GM12878 (cell line): ENCODE data around the gene ADAM10. TPM values are rescaled to one million over a fixed set of nuclear protein-coding genes. Genes with fewer than 3 reads are reported as not detected.
A peak's percentile ranks its signal among the peaks of the same experiment; 100 is the strongest.

Experiments
- ATAC-seq: fragments of 200-7000 bp; cut with Tn5 transposase; 3 replicates; pipeline ENCODE4 v1.9.1; 2020; ENCODE audit warnings: mild to moderate bottlenecking, moderate library complexity
- BruUV-seq: library from RNA; stranded (reverse); fragments of 400-500 nt; replicated peaks from 2 replicates; lab custom pipeline; 2021; lab: Mats Ljungman, UMichigan
- CTCF ChIA-PET: fragments of 300-600 bp; sonication (Branson Sonifier 250); formaldehyde crosslinking; extraction: SDS; loops from one replicate; lab custom pipeline; 2021; ENCODE audit warnings: inconsistent platforms; lab: Yijun Ruan, JAX
- POLR2A ChIA-PET: fragments of 350-600 bp; formaldehyde crosslinking; extraction: SDS; loops from one replicate; lab custom pipeline; 2021; ENCODE audit warnings: inconsistent platforms; lab: Charles Lee
- RAD21 ChIA-PET: fragments of 300-600 bp; sonication (Branson Sonifier 250); formaldehyde crosslinking; loops from one replicate; lab custom pipeline; 2023; ENCODE audit warnings: antibody characterized with exemption; ENCODE audit not compliant: unreplicated experiment; lab: Charles Lee
- SMC1A ChIA-PET: fragments of 300-600 bp; sonication (Branson Sonifier 250); formaldehyde crosslinking; loops from one replicate; lab custom pipeline; 2023; ENCODE audit not compliant: unreplicated experiment, uncharacterized antibody; lab: Charles Lee
- DNase-seq: peaks from one replicate; pipeline ENCODE4 v3.0.0-alpha.2; 2011; ENCODE audit warnings: low read depth, low spot score
- FAIRE-seq: peaks from 3 replicates; lab custom pipeline; 2011; peaks lifted over from hg19 to GRCh38; lab: Jason Lieb, UNC
- H2AFZ ChIP-seq: 2 replicates; pipeline ENCODE4 v1.6.0; 2011; ENCODE audit warnings: low read depth, low read length, control low read depth; ENCODE audit not compliant: control insufficient read depth
- H3K27ac ChIP-seq: 2 replicates; pipeline ENCODE4 v1.5.1; 2011; ENCODE audit warnings: control low read depth; ENCODE audit not compliant: control insufficient read depth, insufficient read depth
- H3K27me3 ChIP-seq, 2 experiments: replicated peaks in 1 of 2; 2 replicates each; pipeline versions ENCODE4 v1.6.0 to v1.6.1; 2011; ENCODE audit warnings: low read length in 1 of 2; ENCODE audit not compliant: control insufficient read depth in 2 of 2, insufficient read depth in 2 of 2
- H3K36me3 ChIP-seq, 2 experiments: 2 replicates each; pipeline ENCODE4 v1.5.1; 2011; ENCODE audit warnings: low read length in 1 of 2; ENCODE audit not compliant: control insufficient read depth in 2 of 2, insufficient read depth in 2 of 2
- H3K4me1 ChIP-seq: 2 replicates; pipeline ENCODE4 v1.6.1; 2011; ENCODE audit warnings: mild to moderate bottlenecking, low read length, moderate library complexity, mixed read lengths; ENCODE audit not compliant: control insufficient read depth, insufficient read depth
- H3K4me2 ChIP-seq: 2 replicates; pipeline ENCODE4 v1.6.0; 2011; ENCODE audit warnings: control low read depth; ENCODE audit not compliant: control insufficient read depth, insufficient read depth
- H3K4me3 ChIP-seq: fragments of 200-600 bp; sonication (generic); 2 replicates; pipeline ENCODE4 v1.5.1; 2016
- H3K79me2 ChIP-seq: 2 replicates; pipeline ENCODE4 v1.6.0; 2011; ENCODE audit warnings: low read length; ENCODE audit not compliant: control insufficient read depth, insufficient read depth
- H3K9ac ChIP-seq: 2 replicates; pipeline ENCODE4 v1.8.0; 2011; ENCODE audit warnings: low read length, control low read depth, mixed read lengths; ENCODE audit not compliant: control insufficient read depth, insufficient read depth
- H3K9me3 ChIP-seq: replicated peaks from 3 replicates; pipeline ENCODE4 v1.5.1; 2011; ENCODE audit warnings: mild to moderate bottlenecking, low read length; ENCODE audit not compliant: control insufficient read depth, insufficient read depth
- H4K20me1 ChIP-seq: 2 replicates; pipeline ENCODE4 v1.6.0; 2011; ENCODE audit not compliant: control insufficient read depth, insufficient read depth
- E2F8 ChIP-seq: fragments of 450-650 bp; IDR thresholded peaks from 2 replicates; pipeline ENCODE4 v1.6.1; 2018; ENCODE audit warnings: mild to moderate bottlenecking, low read depth, moderate library complexity; ENCODE audit not compliant: partially characterized antibody
- IKZF1 ChIP-seq: fragments of 450-650 bp; conservative IDR thresholded peaks from 2 replicates; pipeline ENCODE4 v1.6.1; 2017; ENCODE audit warnings: antibody characterized with exemption, mild to moderate bottlenecking
- MEF2B ChIP-seq: fragments of 450-650 bp; IDR thresholded peaks from 2 replicates; pipeline ENCODE4 v1.6.1; 2018; ENCODE audit warnings: mild to moderate bottlenecking, moderate library complexity; ENCODE audit not compliant: partially characterized antibody, poor library complexity, severe bottlenecking
- NR2F1 ChIP-seq: fragments of 450-650 bp; conservative IDR thresholded peaks from 2 replicates; pipeline ENCODE4 v1.6.1; 2017; ENCODE audit warnings: mild to moderate bottlenecking
- SMAD1 ChIP-seq: fragments of 450-650 bp; IDR thresholded peaks from 2 replicates; pipeline ENCODE4 v1.6.1; 2018; ENCODE audit warnings: mild to moderate bottlenecking, low read depth; ENCODE audit not compliant: partially characterized antibody
- TARDBP ChIP-seq: IDR thresholded peaks from 2 replicates; pipeline ENCODE4 v1.6.1; 2016; ENCODE audit warnings: borderline replicate concordance
- ZNF592 ChIP-seq: fragments of 450-650 bp; IDR thresholded peaks from 2 replicates; pipeline ENCODE4 v1.6.1; 2017; ENCODE audit warnings: mild to moderate bottlenecking, moderate library complexity
- WGBS: methylation state at CpG from one replicate; pipeline ENCODE4 v1.1.6; 2016; ENCODE audit warnings: low lambda C conversion rate; ENCODE audit not compliant: insufficient replicate concordance, insufficient coverage; ENCODE audit errors: missing lambda C conversion rate; 5-methylcytosine and 5-hydroxymethylcytosine counted together
- in situ Hi-C: fragments of 300-500 bp; cut with MboI; formaldehyde crosslinking; loops from 9 replicates; pipeline ENCODE4 v1.14.3; 2018; ENCODE audit warnings: mixed read lengths
- intact Hi-C: fragments of 100-400 bp; cut with micrococcal nuclease; formaldehyde crosslinking; loops from one replicate; pipeline ENCODE4 v1.14.2; 2022; ENCODE audit not compliant: unreplicated experiment
- polyA plus RNA-seq, 11 experiments: library from polyadenylated mRNA; depleted of rRNA in 4 of 11; unstranded in 6 of 11; stranded (reverse) in 5 of 11; fragments of >200 nt; fragmentation: Nextera tagmentation in 4 of 11; fragmentation: Illumina TruSeq in 1 of 11; extraction: Ambion mirVana in 4 of 11; extraction: Trizol in 1 of 11; gene quantifications; 1 replicate in 1 of 11; 2 replicates in 10 of 11; pipeline versions ENCODE4 v1.2.1 to v1.2.3, GENCODE V29; 2011 to 2016; ENCODE audit warnings: inconsistent platforms in 2 of 11, missing spikeins in 2 of 11, low read depth in 1 of 11
- total RNA-seq, 4 experiments: library from RNA; depleted of rRNA in 3 of 4; stranded (reverse); fragments of >200 nt in 3 of 4; fragmentation: Illumina TruSeq in 1 of 4; extraction: Trizol in 1 of 4; gene quantifications; 2 replicates each; pipeline versions ENCODE4 v1.2.1 to v1.2.3, GENCODE V29; 2013 to 2021

The ADAM10 gene
- total and polyA plus RNA-seq, 10 of the 15 experiments (the other 5 are each of a cell fraction or from before 2014, with no cell fraction given) = 10.0 to 88.9 (median 51.7) TPM

DNA sequence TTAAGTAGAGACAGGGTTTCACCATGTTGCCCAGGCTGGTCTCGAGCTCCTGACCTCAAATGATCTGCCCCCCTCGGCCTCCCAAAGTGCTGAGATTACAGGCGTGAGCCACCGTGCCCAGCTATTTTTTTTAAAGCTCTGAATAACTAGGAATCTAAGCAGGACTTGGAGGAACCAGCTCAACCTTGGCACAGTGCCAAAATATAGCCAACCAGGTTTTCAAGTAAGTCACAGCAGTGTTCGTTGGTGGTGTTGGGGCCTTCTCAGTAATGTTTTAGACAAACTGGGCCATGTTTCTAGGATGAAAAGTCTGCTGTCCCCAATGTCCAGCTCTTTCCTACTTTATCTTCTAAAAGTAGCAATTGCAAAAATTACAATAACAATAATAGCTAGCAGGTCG, 6.4 kb upstream of the ADAM10 start:
- Histone ChIP-seq H3K79me2 (no peaks in the 10 kb centered on the region), H3K9ac (no peak overlapping the region), H3K36me3 (no peaks in the 10 kb centered on the region), H3K27me3 (no peaks in the 10 kb centered on the region), H3K27ac (no peak overlapping the region), H3K4me1 (no peaks in the 10 kb centered on the region), H2AFZ (no peak overlapping the region), H3K9me3 (no peaks in the 10 kb centered on the region), H4K20me1 (no peaks in the 10 kb centered on the region), H3K4me3 (no peak overlapping the region), H3K4me2 (no peak overlapping the region)
- in situ Hi-C loops = loop anchor here (5.0 kb wide), 1 partner anchor 489 kb away; no protein-coding TSS in a partner anchor
- FAIRE-seq = no peak
- ChIA-PET SMC1A (interaction anchor here (0.7 to 1.8 kb wide), 5 partner anchors 15 to 490 kb away, joined by 3 to 5 read pairs (median 3); partner anchors contain the start of gene MINDY2), POLR2A (interaction anchor here (0.5 to 0.7 kb wide), 2 partner anchors 20 to 28 kb away, joined by 3 to 5 read pairs; no protein-coding TSS in a partner anchor), RAD21 (interaction anchor here (0.8 to 1.1 kb wide), 5 partner anchors 10 to 528 kb away, joined by 3 to 4 read pairs (median 3); partner anchors contain the start of gene MINDY2), CTCF (interaction anchor here (0.6 to 1.3 kb wide), 5 partner anchors 10 to 528 kb away, joined by 3 to 4 read pairs (median 3); partner anchors contain the start of gene MINDY2)
- 54% methylated on average over 6 of the region's 6 CpGs for WGBS
- ATAC-seq = no peak
- intact Hi-C loops = loop anchor here (10.0 kb wide), 1 partner anchor 481 kb away; no protein-coding TSS in a partner anchor
- TF ChIP-seq TARDBP (no peak), SMAD1 (peak; percentile 90), NR2F1 (no peak)
- DNase-seq = no peak
- no TSS peak for BruUV-seq

DNA sequence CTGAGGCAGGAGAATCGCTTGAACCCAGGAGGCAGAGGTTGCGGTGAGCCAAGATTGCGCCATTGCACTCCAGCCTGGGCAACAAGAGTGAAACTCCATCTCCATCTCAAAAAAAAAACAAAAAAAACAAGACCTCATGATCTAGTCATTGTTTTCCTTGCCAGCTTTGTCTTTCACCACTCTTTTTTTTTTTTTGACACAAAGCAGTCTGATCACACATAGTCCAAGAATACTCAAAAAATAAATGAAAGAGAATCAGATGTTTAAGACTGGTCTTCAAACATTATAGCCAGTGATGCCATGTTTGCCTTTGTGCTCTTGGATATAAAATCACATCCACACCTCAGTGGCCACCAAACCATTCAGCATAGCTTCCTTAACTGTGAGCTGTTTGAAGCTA, 5.8 kb upstream of the ADAM10 start:
- no peaks in the 10 kb centered on the region for H3K27me3 ChIP-seq
- POLR2A ChIA-PET = interaction anchor here (0.7 kb wide), 1 partner anchor 19 kb away, joined by 3 read pairs; no protein-coding TSS in a partner anchor
- 97% methylated on average over 3 of the region's 3 CpGs for WGBS
- DNase-seq = no peak
- ATAC-seq = no peak
- no peak for FAIRE-seq
- BruUV-seq = no TSS peak
- H2AFZ ChIP-seq = no peak overlapping the region
- intact Hi-C loops (loop anchor here (10.0 kb wide), 1 partner anchor 481 kb away; no protein-coding TSS in a partner anchor), in situ Hi-C loops (loop anchor here (5.0 kb wide), 1 partner anchor 488 kb away; no protein-coding TSS in a partner anchor)
- no peaks in the 10 kb centered on the region for H3K79me2 ChIP-seq
- no peak overlapping the region for H3K9ac ChIP-seq
- no peak overlapping the region for H3K4me3 ChIP-seq
- CTCF ChIA-PET = interaction anchor here (0.7 to 1.3 kb wide), 4 partner anchors 11 to 528 kb away, joined by 3 to 4 read pairs (median 3); partner anchors contain the start of gene MINDY2
- no peaks in the 10 kb centered on the region for H3K36me3 ChIP-seq
- no peaks in the 10 kb centered on the region for H3K9me3 ChIP-seq
- H3K4me2 ChIP-seq = no peak overlapping the region
- no peaks in the 10 kb centered on the region for H4K20me1 ChIP-seq
- SMC1A ChIA-PET = interaction anchor here (0.7 to 1.8 kb wide), 3 partner anchors 15 to 398 kb away, joined by 3 to 5 read pairs (median 3); partner anchors contain the start of gene MINDY2
- no peaks in the 10 kb centered on the region for H3K4me1 ChIP-seq
- no peak overlapping the region for H3K27ac ChIP-seq
- RAD21 ChIA-PET = interaction anchor here (0.8 to 1.1 kb wide), 4 partner anchors 10 to 527 kb away, joined by 3 to 4 read pairs (median 4); partner anchors contain the start of gene MINDY2
- no peak for TF ChIP-seq ZNF592
- no peak for TF ChIP-seq E2F8
- no peak for TF ChIP-seq MEF2B
- no peak for TF ChIP-seq IKZF1
